Keratinocyte (primary cell): ENCODE measurements around the gene TMBIM6. TPM values are rescaled to one million over a fixed set of nuclear protein-coding genes. Genes with fewer than 3 reads are reported as not detected.

Experiments used
- DNase-seq: peaks from one replicate; pipeline ENCODE4 v3.0.0-alpha.2; 2011; ENCODE audit warnings: low read depth, missing footprints, low spot score
- FAIRE-seq: peaks from 2 replicates; lab custom pipeline; 2011; peaks lifted over from hg19 to GRCh38; lab: Jason Lieb, UNC
- H2AFZ ChIP-seq: 2 replicates; pipeline ENCODE4 v1.6.0; 2012; ENCODE audit warnings: low read length, control low read depth, inconsistent platforms; ENCODE audit not compliant: control insufficient read depth
- H3K27ac ChIP-seq: 2 replicates; pipeline ENCODE4 v1.5.1; 2011; ENCODE audit warnings: low read length; ENCODE audit not compliant: control insufficient read depth, insufficient read depth
- H3K27me3 ChIP-seq: 3 replicates; pipeline ENCODE4 v1.6.0; 2011; ENCODE audit warnings: low read length; ENCODE audit not compliant: control insufficient read depth, insufficient read depth; ENCODE audit errors: extremely low read depth
- H3K36me3 ChIP-seq, 2 experiments: 2 replicates in 1 of 2; 3 replicates in 1 of 2; pipeline ENCODE4 v1.5.1; 2011; ENCODE audit warnings: low read length in 2 of 2, mild to moderate bottlenecking in 1 of 2; ENCODE audit not compliant: control insufficient read depth in 2 of 2, insufficient read depth in 2 of 2; ENCODE audit errors: extremely low read depth in 1 of 2
- H3K4me1 ChIP-seq: 3 replicates; pipeline ENCODE4 v1.5.1; 2011; ENCODE audit warnings: low read length; ENCODE audit not compliant: control insufficient read depth, insufficient read depth; ENCODE audit errors: extremely low read depth
- H3K4me2 ChIP-seq: 3 replicates; pipeline ENCODE4 v1.6.0; 2011; ENCODE audit warnings: low read depth, low read length; ENCODE audit not compliant: control insufficient read depth, insufficient read depth; ENCODE audit errors: extremely low read depth
- H3K4me3 ChIP-seq, 3 experiments: fragments of 200-600 bp in 1 of 3; sonication (generic) in 1 of 3; 2 replicates in 2 of 3; 3 replicates in 1 of 3; pipeline ENCODE4 v1.5.1; 2011 to 2016; ENCODE audit warnings: low read length in 3 of 3, mild to moderate bottlenecking in 3 of 3, control low read depth in 2 of 3, inconsistent platforms in 1 of 3, low read depth in 1 of 3, mixed read lengths in 1 of 3, mixed run types in 1 of 3, moderate library complexity in 1 of 3; ENCODE audit not compliant: control insufficient read depth in 2 of 3, insufficient read depth in 2 of 3; ENCODE audit errors: extremely low read depth in 1 of 3
- H3K79me2 ChIP-seq: 2 replicates; pipeline ENCODE4 v1.6.0; 2012; ENCODE audit warnings: low read length; ENCODE audit not compliant: control insufficient read depth, insufficient read depth
- H3K9ac ChIP-seq: 3 replicates; pipeline ENCODE4 v1.6.0; 2011; ENCODE audit warnings: low read length; ENCODE audit not compliant: control insufficient read depth, insufficient read depth; ENCODE audit errors: extremely low read depth
- H3K9me1 ChIP-seq: 3 replicates; pipeline ENCODE4 v1.6.0; 2011; ENCODE audit warnings: low read length; ENCODE audit not compliant: control insufficient read depth, insufficient read depth; ENCODE audit errors: extremely low read depth
- H3K9me3 ChIP-seq: 2 replicates; pipeline ENCODE4 v1.5.1; 2012; ENCODE audit warnings: low read depth, low read length; ENCODE audit not compliant: control insufficient read depth
- H4K20me1 ChIP-seq: 3 replicates; pipeline ENCODE4 v1.6.0; 2011; ENCODE audit warnings: low read length; ENCODE audit not compliant: control insufficient read depth, insufficient read depth; ENCODE audit errors: extremely low read depth
- CTCF ChIP-seq, 3 experiments: IDR thresholded peaks in 1 of 3; conservative IDR thresholded peaks in 1 of 3; optimal IDR thresholded peaks in 1 of 3; 2 replicates in 2 of 3; 3 replicates in 1 of 3; pipeline versions ENCODE3 to v1.5.1; 2011; ENCODE audit warnings: low read length in 3 of 3, mild to moderate bottlenecking in 3 of 3, moderate library complexity in 2 of 3, control low read depth in 1 of 3, inconsistent platforms in 1 of 3; ENCODE audit not compliant: insufficient read depth in 2 of 3; ENCODE audit errors: extremely low read depth in 1 of 3
- EZH2 ChIP-seq: IDR thresholded peaks from one replicate; pipeline ENCODE4 v1.6.1; 2012; ENCODE audit warnings: inconsistent platforms, mild to moderate bottlenecking, low read length, moderate library complexity
- dilution Hi-C: fragments of 300-500 bp; cut with MboI; formaldehyde crosslinking; loops from one replicate; pipeline ENCODE4 v1.7.0; 2020; ENCODE audit warnings: low sequenced_read_pairs; ENCODE audit not compliant: extremely low pct_ligation_motif_present
- polyA plus RNA-seq, 5 experiments: library from polyadenylated mRNA; depleted of rRNA in 3 of 5; stranded (reverse) in 3 of 5; stranded (forward) in 1 of 5; unstranded in 1 of 5; fragments of >200 nt; gene quantifications; 1 replicate in 1 of 5; 2 replicates in 3 of 5; 3 replicates in 1 of 5; pipeline versions ENCODE4 v1.2.1 to v1.2.3, GENCODE V29; 2011 to 2012; ENCODE audit warnings: missing spikeins in 2 of 5, low read depth in 1 of 5, low replicate concordance in 1 of 5

Gene TMBIM6
- polyA plus RNA-seq, 1 donor (not counting 4 experiments of a cell fraction or from before 2014, with no cell fraction given), result 668 TPM

DNA sequence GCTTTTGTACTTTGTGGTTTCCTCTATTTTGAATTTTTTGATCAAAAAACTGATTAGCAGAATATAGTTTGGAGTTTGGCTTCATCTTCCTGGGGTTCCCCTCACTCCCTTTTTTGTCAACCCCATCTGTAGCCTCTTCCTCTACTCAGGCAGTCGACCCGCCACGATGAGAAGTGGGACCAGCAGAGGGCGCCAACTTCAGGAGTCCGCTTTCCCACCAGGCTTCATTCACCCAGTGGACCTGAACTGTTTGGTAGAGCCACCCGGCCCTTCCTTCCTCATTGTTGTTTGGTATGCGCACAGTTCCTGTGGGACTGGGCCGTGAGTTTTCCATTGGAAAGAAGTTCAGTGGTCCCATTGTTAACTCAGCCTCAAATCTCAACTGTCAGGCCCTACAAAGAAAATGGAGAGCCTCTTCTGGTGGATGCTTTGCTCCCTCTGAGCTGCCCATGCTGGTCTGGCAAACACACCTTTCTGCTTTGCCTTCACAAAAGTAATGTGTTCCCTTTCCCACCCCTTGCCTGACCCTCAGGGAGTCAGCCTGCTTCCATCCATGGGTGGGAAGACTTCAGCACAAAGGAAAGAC, 21.7 kb downstream of the TMBIM6 start:
- Histone ChIP-seq H3K9ac (no peak overlapping the region), H2AFZ (no peak overlapping the region), H4K20me1 (peaks cover 6% of the 10 kb centered on the region), H3K36me3 (peaks cover 46 to 48% of the 10 kb centered on the region in 2 experiments), H3K4me2 (no peak overlapping the region), H3K4me3 (no peak overlapping the region), H3K27me3 (no peaks in the 10 kb centered on the region), H3K9me1 (no peaks in the 10 kb centered on the region), H3K4me1 (no peaks in the 10 kb centered on the region), H3K27ac (no peak overlapping the region), H3K9me3 (no peaks in the 10 kb centered on the region), H3K79me2 (peaks cover 2% of the 10 kb centered on the region)
- FAIRE-seq, result no peak
- TF ChIP-seq CTCF (optimal IDR thresholded peaks at IDR 0.05 in 1 of 3, IDR thresholded peaks at IDR 0.05 in 1 of 3, conservative IDR thresholded peaks at IDR 0.05 in 1 of 3; ENCODE audit: extremely low read depth in 1 of 3, insufficient read depth in 2 of 3, low read length in 3 of 3) (peak; percentile 73 to 80 (median 79)), EZH2 (no peak)
- DNase-seq, result no peak
- dilution Hi-C loops, result no loop called here

DNA sequence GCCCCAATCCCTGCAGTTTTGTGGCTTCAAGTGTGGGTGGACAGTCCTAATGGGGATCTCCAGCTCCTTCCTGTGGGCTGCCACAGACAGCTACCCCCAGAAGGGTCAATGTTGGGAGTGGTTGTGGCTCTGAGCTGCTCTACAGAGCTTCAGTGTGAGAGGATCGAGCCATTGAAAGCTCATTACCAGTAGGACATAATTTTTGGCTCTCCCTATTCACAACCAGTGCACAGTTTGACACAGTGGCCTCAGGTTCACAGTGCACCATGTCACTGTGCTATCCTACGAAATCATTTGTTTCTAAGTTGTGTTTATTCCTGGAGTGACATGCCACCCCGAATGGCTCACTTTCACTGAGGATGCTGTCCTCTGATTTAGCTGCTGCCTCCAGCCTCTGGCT, 22.8 kb downstream of the TMBIM6 start:
- no peak overlapping the region for H3K4me3 ChIP-seq
- dilution Hi-C loops, result no loop called here
- no peaks in the 10 kb centered on the region for H3K79me2 ChIP-seq
- no peak overlapping the region for H3K4me2 ChIP-seq
- peaks cover 38% of the 10 kb centered on the region in 2 experiments for H3K36me3 ChIP-seq
- no peak for TF ChIP-seq EZH2
- TF ChIP-seq CTCF (optimal IDR thresholded peaks at IDR 0.05 in 1 of 3, IDR thresholded peaks at IDR 0.05 in 1 of 3, conservative IDR thresholded peaks at IDR 0.05 in 1 of 3; ENCODE audit: extremely low read depth in 1 of 3, insufficient read depth in 2 of 3, low read length in 3 of 3), result no peak
- no peaks in the 10 kb centered on the region for H3K9me1 ChIP-seq
- no peaks in the 10 kb centered on the region for H3K27me3 ChIP-seq
- DNase-seq (no peak), FAIRE-seq (no peak)
- H3K4me1 ChIP-seq, result no peaks in the 10 kb centered on the region
- H3K9me3 ChIP-seq, result no peaks in the 10 kb centered on the region
- no peak overlapping the region for H3K9ac ChIP-seq
- no peak overlapping the region for H3K27ac ChIP-seq
- peaks cover 3% of the 10 kb centered on the region for H4K20me1 ChIP-seq
- H2AFZ ChIP-seq, result no peak overlapping the region
